ENCODE data around the gene MSI2.

Gene MSI2

GRCh38 chr17:57597531-57598453 is 341.5 kb downstream of the MSI2 start:
- H3K27ac ChIP-seq (ENCODE audit: low read length), result no peak overlapping the region

GRCh38 chr17:57599271-57600045 is 343.1 kb downstream of the MSI2 start:
- no peak overlapping the region for H3K9ac ChIP-seq (ENCODE audit: low read length)
- H3K4me3 ChIP-seq (ENCODE audit: low read length), result no peak overlapping the region
- H3K27me3 ChIP-seq (ENCODE audit: control insufficient read depth, insufficient read depth, low read length), result no peaks in the 10 kb centered on the region
- peaks cover 5% of the 10 kb centered on the region for H3K4me1 ChIP-seq (ENCODE audit: control insufficient read depth, low read depth, low read length)
- H3K9me3 ChIP-seq (ENCODE audit: control insufficient read depth, low read depth, low read length), result no peaks in the 10 kb centered on the region
- no peaks in the 10 kb centered on the region for H3K36me3 ChIP-seq (ENCODE audit: control insufficient read depth, low read depth, low read length)
- no peak overlapping the region for H3K27ac ChIP-seq (ENCODE audit: low read length)

More at GRCh38 chr17:57597531-57598453, 341.5 kb downstream of the MSI2 start:
- no peak overlapping the region for H3K4me3 ChIP-seq (ENCODE audit: low read length)
- H3K36me3 ChIP-seq (ENCODE audit: control insufficient read depth, low read depth, low read length), result no peaks in the 10 kb centered on the region
- no peaks in the 10 kb centered on the region for H3K27me3 ChIP-seq (ENCODE audit: control insufficient read depth, insufficient read depth, low read length)
- H3K4me1 ChIP-seq (ENCODE audit: control insufficient read depth, low read depth, low read length), result peaks cover 5% of the 10 kb centered on the region
- no peaks in the 10 kb centered on the region for H3K9me3 ChIP-seq (ENCODE audit: control insufficient read depth, low read depth, low read length)
- H3K9ac ChIP-seq (ENCODE audit: low read length), result no peak overlapping the region

- Histone ChIP-seq H3K4me1 (ENCODE audit: control insufficient read depth, low read depth, low read length) (peaks cover 9% of the 10 kb centered on the region), H3K36me3 (ENCODE audit: control insufficient read depth, low read depth, low read length) (no peaks in the 10 kb centered on the region), H3K9ac (ENCODE audit: low read length) (no peak overlapping the region), H3K4me3 (ENCODE audit: low read length) (no peak overlapping the region), H3K27ac (ENCODE audit: low read length) (no peak overlapping the region), H3K27me3 (ENCODE audit: control insufficient read depth, insufficient read depth, low read length) (no peaks in the 10 kb centered on the region), H3K9me3 (ENCODE audit: control insufficient read depth, low read depth, low read length) (no peaks in the 10 kb centered on the region)
These were observed 343.8 kb downstream of the MSI2 start for GRCh38 chr17:57600074-57600473.

GRCh38 chr17:57601143-57601735 is 344.9 kb downstream of the MSI2 start:
- H3K4me1 ChIP-seq (ENCODE audit: control insufficient read depth, low read depth, low read length), result peaks cover 17% of the 10 kb centered on the region
- no peaks in the 10 kb centered on the region for H3K27me3 ChIP-seq (ENCODE audit: control insufficient read depth, insufficient read depth, low read length)
- no peak overlapping the region for H3K4me3 ChIP-seq (ENCODE audit: low read length)
- H3K9me3 ChIP-seq (ENCODE audit: control insufficient read depth, low read depth, low read length), result no peaks in the 10 kb centered on the region
- no peak overlapping the region for H3K27ac ChIP-seq (ENCODE audit: low read length)
- H3K9ac ChIP-seq (ENCODE audit: low read length), result no peak overlapping the region
- H3K36me3 ChIP-seq (ENCODE audit: control insufficient read depth, low read depth, low read length), result no peaks in the 10 kb centered on the region

GRCh38 chr17:57602896-57603295 is 346.6 kb downstream of the MSI2 start:
- Histone ChIP-seq H3K4me1 (ENCODE audit: control insufficient read depth, low read depth, low read length) (peaks cover 24% of the 10 kb centered on the region), H3K27ac (ENCODE audit: low read length) (no peak overlapping the region)

GRCh38 chr17:57603546-57603945 is 347.2 kb downstream of the MSI2 start:
- Histone ChIP-seq H3K9ac (ENCODE audit: low read length) (no peak overlapping the region), H3K4me1 (ENCODE audit: control insufficient read depth, low read depth, low read length) (peaks cover 25% of the 10 kb centered on the region), H3K27ac (ENCODE audit: low read length) (no peak overlapping the region), H3K9me3 (ENCODE audit: control insufficient read depth, low read depth, low read length) (no peaks in the 10 kb centered on the region), H3K27me3 (ENCODE audit: control insufficient read depth, insufficient read depth, low read length) (no peaks in the 10 kb centered on the region), H3K4me3 (ENCODE audit: low read length) (no peak overlapping the region), H3K36me3 (ENCODE audit: control insufficient read depth, low read depth, low read length) (no peaks in the 10 kb centered on the region)

More at GRCh38 chr17:57602896-57603295, 346.6 kb downstream of the MSI2 start:
- H3K36me3 ChIP-seq (ENCODE audit: control insufficient read depth, low read depth, low read length), result no peaks in the 10 kb centered on the region
- H3K9ac ChIP-seq (ENCODE audit: low read length), result no peak overlapping the region
- no peaks in the 10 kb centered on the region for H3K27me3 ChIP-seq (ENCODE audit: control insufficient read depth, insufficient read depth, low read length)
- no peak overlapping the region for H3K4me3 ChIP-seq (ENCODE audit: low read length)
- no peaks in the 10 kb centered on the region for H3K9me3 ChIP-seq (ENCODE audit: control insufficient read depth, low read depth, low read length)

- no peak overlapping the region for H3K4me3 ChIP-seq (ENCODE audit: low read length)
- H3K36me3 ChIP-seq (ENCODE audit: control insufficient read depth, low read depth, low read length), result no peaks in the 10 kb centered on the region
- no peak overlapping the region for H3K27ac ChIP-seq (ENCODE audit: low read length)
- no peak overlapping the region for H3K9ac ChIP-seq (ENCODE audit: low read length)
- H3K9me3 ChIP-seq (ENCODE audit: control insufficient read depth, low read depth, low read length), result no peaks in the 10 kb centered on the region
- no peaks in the 10 kb centered on the region for H3K27me3 ChIP-seq (ENCODE audit: control insufficient read depth, insufficient read depth, low read length)
- peaks cover 30% of the 10 kb centered on the region for H3K4me1 ChIP-seq (ENCODE audit: control insufficient read depth, low read depth, low read length)
These were observed 347.7 kb downstream of the MSI2 start for GRCh38 chr17:57603978-57604377.

- Histone ChIP-seq H3K4me1 (ENCODE audit: control insufficient read depth, low read depth, low read length) (peaks cover 32% of the 10 kb centered on the region), H3K9me3 (ENCODE audit: control insufficient read depth, low read depth, low read length) (no peaks in the 10 kb centered on the region), H3K36me3 (ENCODE audit: control insufficient read depth, low read depth, low read length) (no peaks in the 10 kb centered on the region), H3K27ac (ENCODE audit: low read length) (no peak overlapping the region), H3K9ac (ENCODE audit: low read length) (no peak overlapping the region), H3K4me3 (ENCODE audit: low read length) (no peak overlapping the region), H3K27me3 (ENCODE audit: control insufficient read depth, insufficient read depth, low read length) (no peaks in the 10 kb centered on the region)
These were observed 348.7 kb downstream of the MSI2 start for GRCh38 chr17:57604771-57605674.

- H3K4me1 ChIP-seq (ENCODE audit: control insufficient read depth, low read depth, low read length), result peaks cover 32% of the 10 kb centered on the region
- no peak overlapping the region for H3K9ac ChIP-seq (ENCODE audit: low read length)
- H3K4me3 ChIP-seq (ENCODE audit: low read length), result no peak overlapping the region
- H3K27me3 ChIP-seq (ENCODE audit: control insufficient read depth, insufficient read depth, low read length), result no peaks in the 10 kb centered on the region
- H3K27ac ChIP-seq (ENCODE audit: low read length), result no peak overlapping the region
- no peaks in the 10 kb centered on the region for H3K9me3 ChIP-seq (ENCODE audit: control insufficient read depth, low read depth, low read length)
- H3K36me3 ChIP-seq (ENCODE audit: control insufficient read depth, low read depth, low read length), result no peaks in the 10 kb centered on the region
These were observed 349.4 kb downstream of the MSI2 start for GRCh38 chr17:57605675-57606105.

GRCh38 chr17:57606111-57606875 is 350.0 kb downstream of the MSI2 start:
- Histone ChIP-seq H3K9ac (ENCODE audit: low read length) (no peak overlapping the region), H3K27ac (ENCODE audit: low read length) (no peak overlapping the region), H3K4me3 (ENCODE audit: low read length) (no peak overlapping the region), H3K27me3 (ENCODE audit: control insufficient read depth, insufficient read depth, low read length) (no peaks in the 10 kb centered on the region), H3K9me3 (ENCODE audit: control insufficient read depth, low read depth, low read length) (no peaks in the 10 kb centered on the region), H3K36me3 (ENCODE audit: control insufficient read depth, low read depth, low read length) (no peaks in the 10 kb centered on the region), H3K4me1 (ENCODE audit: control insufficient read depth, low read depth, low read length) (peaks cover 32% of the 10 kb centered on the region)

All from iPS-18a (cell line).